HG02938 (cell line): ENCODE data around the gene FNDC3B.
"Not testable (repeated sequence)": the region's sequence is repeated elsewhere in the genome, so short reads cannot be mapped to it uniquely, and the experiment has no call there.

ENCODE experiments used
- ATAC-seq: cut with Tn5 transposase; IDR thresholded peaks from one replicate; pipeline ENCODE4 v1.9.1; 2021; ENCODE audit warnings: mild to moderate bottlenecking, moderate library complexity; ENCODE audit not compliant: unreplicated experiment

The FNDC3B gene

GRCh38 chr3:172351895-172352466 lies 312.6 kb downstream of the FNDC3B start:
- ATAC-seq, result no peak

DNA sequence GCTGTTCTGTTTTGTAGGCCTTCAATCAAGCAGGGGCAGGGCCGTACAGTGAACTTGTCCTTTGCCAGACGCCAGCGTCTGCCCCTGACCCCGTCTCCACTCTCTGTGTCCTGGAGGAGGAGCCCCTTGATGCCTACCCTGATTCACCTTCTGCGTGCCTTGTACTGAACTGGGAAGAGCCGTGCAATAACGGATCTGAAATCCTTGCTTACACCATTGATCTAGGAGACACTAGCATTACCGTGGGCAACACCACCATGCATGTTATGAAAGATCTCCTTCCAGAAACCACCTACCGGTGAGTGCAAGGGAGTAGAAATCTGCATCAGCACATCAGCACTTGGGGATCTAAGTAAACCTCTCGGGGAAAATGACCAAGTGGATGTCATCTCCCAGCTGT lies 313.4 kb downstream of the FNDC3B start:
- no peak for ATAC-seq

DNA sequence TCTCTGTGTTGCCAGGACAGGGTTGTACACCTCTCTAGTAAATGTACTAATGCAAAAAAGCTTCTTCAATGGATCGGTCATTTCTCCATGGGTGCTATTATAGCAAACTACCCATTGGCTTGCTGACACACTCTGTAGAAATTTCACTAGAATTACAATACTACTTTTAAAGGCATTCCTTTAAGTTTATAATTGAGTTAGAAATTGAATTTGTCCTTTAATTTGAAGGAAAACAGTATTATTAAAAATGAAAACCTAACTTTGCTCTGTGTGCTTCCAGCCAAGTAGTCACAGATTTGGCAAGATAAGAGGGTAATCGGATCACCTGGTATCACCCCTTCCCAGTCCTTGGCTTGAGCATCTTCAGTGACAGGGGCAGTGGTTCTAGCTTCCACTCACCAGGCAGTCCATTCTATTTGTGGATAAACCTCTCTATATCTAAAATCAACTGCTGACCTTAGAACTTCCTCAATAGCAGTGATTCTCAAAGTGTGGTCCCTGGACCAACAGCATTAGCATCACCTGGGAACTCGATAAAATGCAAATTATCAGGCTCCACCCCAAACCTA lies 315.6 kb downstream of the FNDC3B start:
- no peak for ATAC-seq

GRCh38 chr3:172355836-172356235 lies 316.5 kb downstream of the FNDC3B start:
- no peak for ATAC-seq

GRCh38 chr3:172356427-172356826 lies 317.0 kb downstream of the FNDC3B start:
- ATAC-seq, result no peak

GRCh38 chr3:172357850-172358754 lies 318.7 kb downstream of the FNDC3B start:
- no peak for ATAC-seq

- no peak for ATAC-seq
These were observed 319.9 kb downstream of the FNDC3B start for GRCh38 chr3:172359231-172359630.

DNA sequence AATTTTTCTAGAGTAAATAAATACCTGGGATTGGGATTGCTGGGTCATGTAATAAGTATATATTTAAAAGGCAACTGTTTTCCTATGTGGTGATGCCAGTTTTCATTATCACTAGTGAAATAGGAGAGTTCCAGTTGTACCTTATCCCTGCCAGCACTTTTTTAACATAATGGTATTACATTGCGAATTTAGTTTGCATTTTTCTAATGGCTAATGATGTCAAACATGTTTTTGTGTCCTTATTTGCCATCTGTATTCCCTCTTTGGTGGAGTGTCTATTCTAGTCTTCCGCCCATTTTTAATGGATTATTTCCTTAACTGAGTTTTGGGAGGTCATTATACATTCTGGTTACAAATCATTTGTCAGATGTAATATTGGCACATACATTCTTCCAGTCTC lies 320.6 kb downstream of the FNDC3B start:
- no peak for ATAC-seq

DNA sequence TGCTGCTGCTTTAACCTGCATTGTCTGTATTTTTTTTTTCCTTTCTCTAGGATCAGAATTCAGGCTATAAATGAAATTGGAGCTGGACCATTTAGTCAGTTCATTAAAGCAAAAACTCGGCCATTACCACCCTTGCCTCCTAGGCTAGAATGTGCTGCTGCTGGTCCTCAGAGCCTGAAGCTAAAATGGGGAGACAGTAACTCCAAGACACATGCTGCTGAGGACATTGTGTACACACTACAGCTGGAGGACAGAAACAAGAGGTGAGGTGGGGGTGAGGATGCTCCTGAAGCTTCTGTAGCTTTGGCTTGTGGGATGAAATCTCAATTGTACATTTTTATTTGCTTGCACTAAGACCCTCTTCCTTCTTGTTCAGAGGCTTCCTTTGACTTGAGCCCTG lies 323.2 kb downstream of the FNDC3B start:
- ATAC-seq, result no peak

DNA sequence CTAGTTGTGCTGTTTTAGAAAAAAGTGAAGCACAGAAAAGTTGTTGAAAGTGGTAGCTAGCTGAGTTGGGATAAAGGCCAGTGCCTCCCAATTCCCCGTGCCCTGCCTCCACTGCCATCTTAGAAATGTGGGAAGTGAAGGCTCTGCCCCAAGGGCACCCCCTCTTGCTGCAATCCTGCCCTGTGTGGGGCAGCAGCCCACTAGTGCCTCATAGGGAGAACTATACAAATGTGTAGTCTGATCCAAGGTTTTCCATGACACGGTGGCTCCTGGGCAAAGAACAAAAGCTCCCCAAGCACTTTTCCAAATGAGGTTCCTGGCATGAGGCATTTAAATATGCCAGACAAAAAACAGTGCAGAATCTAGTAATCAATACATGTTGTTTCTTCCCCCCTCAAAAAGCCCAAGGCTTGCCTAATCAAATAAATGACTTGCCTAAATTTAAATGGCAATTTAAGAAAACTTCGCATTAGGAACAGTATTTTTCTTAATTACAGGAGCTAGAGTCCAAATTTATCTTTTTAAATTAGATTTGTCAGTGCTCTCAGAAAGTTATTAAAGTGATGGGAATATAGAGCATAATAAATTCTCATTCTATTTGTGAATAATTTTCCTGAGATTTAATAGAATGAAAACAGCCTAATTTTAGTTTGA lies 325.1 kb downstream of the FNDC3B start:
- no peak for ATAC-seq

DNA sequence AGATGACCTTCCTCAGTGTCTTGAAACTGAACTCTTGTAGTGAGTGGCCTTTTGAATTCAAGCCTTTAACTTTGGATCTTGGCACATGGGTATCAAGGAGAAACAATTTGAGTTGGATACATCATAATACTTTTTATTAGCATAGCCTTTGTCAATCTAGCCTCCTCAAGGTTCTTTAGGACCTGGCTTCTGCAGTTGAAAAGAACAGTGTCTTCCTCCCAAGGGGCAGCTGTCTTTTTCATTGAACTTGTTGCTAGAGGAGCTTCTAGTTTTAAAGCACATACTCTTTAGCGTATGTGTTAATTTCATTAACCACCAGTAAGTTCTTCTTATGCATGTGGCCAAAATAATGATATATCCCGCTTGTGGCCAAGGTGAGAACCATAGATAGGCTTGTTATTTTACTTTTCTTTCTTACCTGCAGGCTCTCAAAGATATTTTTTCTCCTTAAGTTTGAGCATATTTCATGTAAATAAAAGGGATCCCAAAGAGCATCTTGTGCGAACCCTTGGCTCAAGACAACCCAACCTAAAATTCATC lies 325.7 kb downstream of the FNDC3B start:
- no peak for ATAC-seq

GRCh38 chr3:172367205-172368105 lies 328.1 kb downstream of the FNDC3B start:
- no peak for ATAC-seq

- not testable (repeated sequence) for ATAC-seq
These were observed 329.2 kb downstream of the FNDC3B start for GRCh38 chr3:172368556-172368955.

DNA sequence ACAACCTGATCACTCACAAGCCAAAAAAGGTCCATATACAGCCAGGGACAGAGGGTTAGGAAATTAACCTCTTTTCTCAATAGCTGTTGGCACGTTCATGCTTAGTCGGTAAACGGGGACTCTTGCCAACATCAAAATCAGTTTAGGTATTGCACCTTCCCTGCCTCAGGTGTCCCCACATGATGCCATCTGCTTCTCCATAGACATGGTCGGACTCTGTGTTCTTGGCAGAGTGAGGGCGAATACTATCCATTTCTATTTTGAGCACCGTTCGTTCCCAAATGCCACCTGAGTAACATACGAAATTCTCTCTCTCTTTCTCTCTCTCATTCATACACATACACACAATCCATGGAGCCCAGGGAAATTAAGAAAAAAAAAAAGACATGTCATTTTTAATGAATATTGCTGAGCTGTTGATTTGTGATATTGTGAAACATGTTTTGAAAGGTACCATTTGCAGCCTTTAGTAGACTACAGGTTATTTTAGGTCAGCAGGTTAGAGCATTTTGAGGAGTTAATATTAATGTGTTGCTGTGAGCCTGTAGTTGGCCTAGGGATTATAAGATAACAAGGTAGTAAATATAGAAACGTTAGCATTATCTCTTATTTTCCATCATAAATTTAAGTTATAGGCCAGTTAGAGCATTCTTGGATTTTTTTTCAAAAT lies 330.3 kb downstream of the FNDC3B start:
- no peak for ATAC-seq

- no peak for ATAC-seq
These were observed 331.0 kb downstream of the FNDC3B start for GRCh38 chr3:172370419-172370818.

- ATAC-seq, result no peak
These were observed 332.2 kb downstream of the FNDC3B start for GRCh38 chr3:172371544-172371943.

GRCh38 chr3:172372895-172373294 lies 333.5 kb downstream of the FNDC3B start:
- ATAC-seq, result no peak

- no peak for ATAC-seq
These were observed 334.5 kb downstream of the FNDC3B start for GRCh38 chr3:172373912-172374311.

- no peak for ATAC-seq
These were observed 335.9 kb downstream of the FNDC3B start for GRCh38 chr3:172375206-172375850.
